HG03565 (cell line): ENCODE measurements around the gene PTPRN2.

Source experiments
- ATAC-seq: cut with Tn5 transposase; IDR thresholded peaks from one replicate; pipeline ENCODE4 v1.9.1; 2021; ENCODE audit warnings: mild to moderate bottlenecking, moderate library complexity; ENCODE audit not compliant: unreplicated experiment

The PTPRN2 gene

DNA sequence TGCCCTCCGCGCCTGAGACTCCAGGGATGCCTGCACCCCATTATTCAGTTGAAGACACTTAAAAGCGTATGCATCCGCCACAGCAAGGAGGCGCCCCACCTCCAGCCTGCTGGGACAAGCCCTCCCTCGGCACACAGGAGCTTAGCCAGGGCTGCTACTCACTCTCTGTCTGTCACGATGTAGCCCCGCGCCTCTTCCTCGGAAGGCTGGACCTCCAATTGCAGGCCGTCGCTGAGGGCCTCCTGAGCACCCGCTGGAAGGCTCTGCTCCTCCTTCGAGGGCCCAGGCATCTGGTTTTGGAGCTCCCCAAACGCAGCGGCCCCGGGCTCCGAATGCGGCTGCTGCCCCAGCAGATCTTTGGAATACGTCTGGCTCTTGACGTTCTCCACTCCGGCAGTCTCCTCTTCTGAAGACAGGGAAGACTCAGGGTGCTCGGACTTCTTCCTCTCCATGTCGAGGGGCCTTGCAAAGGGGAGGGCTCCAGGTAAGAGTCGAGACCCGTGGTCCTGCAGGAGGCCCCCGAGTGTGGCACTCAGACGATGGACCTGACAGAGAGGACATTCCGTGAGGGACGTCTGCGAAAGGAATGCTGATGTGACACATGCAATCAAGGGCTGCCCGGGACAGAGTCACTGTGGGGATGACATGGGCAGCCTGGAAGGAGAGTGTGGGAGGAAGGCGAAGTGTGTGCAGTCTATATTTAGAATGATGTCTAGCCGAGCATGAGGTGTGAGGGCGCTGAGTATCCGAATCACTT, 453.9 kb downstream of the PTPRN2 start:
- no peak for ATAC-seq

DNA sequence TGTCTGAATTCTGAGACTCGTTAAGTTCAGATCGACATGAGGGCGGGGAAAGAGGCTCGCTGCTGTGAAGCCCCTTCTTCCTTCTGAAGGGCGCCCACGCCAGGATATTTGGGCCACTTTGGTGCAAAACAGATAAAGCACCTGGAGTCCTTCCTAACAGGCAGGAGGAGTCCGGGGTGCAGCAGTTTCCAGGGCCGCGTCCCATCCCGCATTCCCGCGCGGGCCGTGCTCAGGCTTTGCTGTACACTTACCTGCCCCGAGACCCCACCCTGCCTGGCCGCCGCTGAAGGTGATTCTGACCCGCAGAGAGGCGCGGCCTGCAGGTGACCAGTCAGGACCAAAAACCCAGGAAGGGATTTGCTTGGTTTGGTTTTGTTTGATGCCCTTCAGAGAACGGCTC, 454.6 kb downstream of the PTPRN2 start:
- no peak for ATAC-seq

DNA sequence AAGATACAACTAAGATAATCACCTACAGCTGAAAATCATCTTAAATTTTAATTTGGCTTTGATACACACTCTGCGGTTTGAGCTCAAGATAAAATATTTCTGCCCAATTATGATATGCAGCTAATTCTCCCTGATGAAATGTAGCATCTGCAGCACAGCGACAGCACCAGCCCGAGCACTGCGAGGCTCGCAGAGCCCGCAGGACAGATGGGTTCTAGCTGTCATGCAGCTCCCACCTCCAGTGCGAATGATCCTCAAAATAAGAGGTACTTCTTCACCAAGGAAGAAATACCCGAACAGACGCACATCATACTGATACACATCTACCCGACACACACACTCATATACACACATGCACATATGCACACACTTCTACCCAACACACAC, 457.6 kb downstream of the PTPRN2 start:
- ATAC-seq = no peak

DNA sequence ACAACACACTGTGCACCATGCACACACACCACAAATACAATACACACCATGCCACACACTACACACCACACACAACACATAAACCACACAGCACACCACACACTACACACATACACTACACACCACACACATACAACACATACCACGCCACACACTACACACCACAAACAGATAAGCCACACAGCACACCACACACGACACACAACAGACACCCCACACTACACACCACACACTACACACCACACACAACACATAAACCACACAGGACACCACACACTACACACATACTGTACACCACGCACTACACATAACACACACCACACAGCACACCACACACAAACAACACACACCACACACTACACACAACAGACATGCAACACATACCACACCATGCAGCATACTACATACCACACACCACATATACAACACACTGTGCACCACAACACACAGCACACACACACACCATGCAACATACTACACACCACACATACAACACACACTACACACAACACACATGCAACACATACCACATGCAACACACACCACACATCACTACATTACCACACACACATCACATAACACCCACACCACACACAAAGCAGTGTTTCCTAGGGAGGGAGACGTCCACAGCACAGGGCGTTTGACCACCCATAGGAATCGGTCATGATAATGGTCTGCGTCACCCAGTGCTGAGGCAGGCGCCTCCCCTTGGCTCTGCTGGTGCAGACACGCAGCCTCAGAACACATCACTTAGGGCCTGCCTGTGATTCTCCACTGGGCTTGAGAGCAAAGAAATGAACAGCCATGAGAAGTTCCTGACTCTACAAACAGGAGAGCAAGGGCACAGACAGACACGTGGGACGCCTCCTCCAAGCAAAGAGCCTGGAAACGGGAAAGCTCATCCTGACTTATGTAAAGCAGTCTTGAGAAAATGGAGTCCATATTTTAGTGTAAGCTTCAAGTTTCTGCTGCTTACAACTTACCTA, 458.3 kb downstream of the PTPRN2 start:
- ATAC-seq = no peak

DNA sequence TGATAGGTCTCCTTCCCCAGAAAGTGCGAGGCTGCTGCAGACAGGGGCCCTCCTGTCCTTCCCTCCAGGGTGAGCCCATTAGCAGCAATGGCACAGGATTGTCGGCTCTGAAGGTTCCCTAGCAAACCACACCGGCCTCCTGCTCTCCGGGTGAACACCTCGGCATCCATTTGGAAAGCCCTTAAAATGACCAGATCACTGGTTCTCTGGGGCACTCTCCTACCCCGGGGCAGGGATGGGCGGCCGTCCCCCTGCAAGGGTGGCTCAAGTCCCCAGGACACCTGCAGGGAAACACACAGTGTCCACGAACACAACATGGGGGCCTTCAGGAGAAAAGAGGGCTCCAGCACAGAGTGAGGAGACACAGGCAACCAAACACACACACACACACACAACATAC, 459.1 kb downstream of the PTPRN2 start:
- no peak for ATAC-seq

DNA sequence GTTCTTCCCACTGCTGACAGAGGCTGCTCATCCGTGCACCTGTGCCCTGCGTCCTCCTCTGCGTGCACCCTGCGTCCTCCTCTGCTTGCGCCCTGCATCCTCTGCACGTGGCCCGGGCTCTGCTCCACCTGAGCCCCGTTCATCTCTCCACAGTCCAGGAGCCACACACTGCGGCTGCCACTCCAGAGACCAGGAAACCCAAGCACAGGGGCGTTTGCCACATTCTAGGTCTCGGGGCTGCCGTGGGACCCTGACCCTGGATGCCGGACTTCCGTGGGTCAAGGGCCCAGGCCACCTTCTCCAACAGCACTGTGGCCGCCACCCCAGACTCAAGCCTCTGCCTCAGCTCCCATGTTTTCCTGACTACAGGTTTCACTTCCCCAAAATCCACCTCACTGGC, 460.4 kb downstream of the PTPRN2 start:
- no peak for ATAC-seq

DNA sequence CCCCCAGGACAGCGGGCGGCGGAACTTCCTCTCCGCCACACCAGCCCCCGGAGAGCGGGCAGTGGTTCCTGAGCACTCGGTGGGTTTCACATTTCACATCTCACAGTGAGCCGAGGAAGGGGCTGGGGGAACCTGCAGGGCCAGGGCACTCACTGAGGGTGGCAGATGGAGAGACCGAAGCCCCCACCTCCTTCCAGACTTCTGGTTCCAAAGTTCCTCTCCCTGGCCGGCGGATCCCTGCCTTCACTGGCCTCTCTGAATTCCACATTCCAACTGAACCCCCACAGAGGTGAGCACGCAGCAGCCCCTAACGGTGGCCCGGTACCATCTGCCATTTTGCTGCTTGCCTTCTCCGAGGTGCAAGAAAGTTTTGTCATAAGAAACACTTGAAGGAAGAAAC, 461.0 kb downstream of the PTPRN2 start:
- no peak for ATAC-seq

DNA sequence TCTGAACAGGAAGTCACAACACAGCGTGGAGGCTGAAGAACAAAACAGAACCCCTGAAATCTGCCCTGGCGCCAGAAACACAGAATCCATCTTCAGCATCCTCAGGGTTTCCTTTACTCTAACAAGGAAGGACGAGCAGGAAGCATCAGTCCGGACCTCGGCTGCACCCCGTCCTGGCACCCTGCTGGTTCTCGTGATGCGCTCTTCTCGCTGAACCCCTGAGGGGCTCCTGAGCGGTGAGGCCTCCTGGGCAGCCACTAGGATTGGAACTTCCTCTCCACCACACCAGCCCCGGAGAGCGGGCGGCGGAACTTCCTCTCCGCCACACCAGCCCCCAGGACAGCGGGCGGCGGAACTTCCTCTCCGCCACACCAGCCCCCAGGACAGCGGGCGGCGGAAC, 461.9 kb downstream of the PTPRN2 start:
- ATAC-seq = no peak

DNA sequence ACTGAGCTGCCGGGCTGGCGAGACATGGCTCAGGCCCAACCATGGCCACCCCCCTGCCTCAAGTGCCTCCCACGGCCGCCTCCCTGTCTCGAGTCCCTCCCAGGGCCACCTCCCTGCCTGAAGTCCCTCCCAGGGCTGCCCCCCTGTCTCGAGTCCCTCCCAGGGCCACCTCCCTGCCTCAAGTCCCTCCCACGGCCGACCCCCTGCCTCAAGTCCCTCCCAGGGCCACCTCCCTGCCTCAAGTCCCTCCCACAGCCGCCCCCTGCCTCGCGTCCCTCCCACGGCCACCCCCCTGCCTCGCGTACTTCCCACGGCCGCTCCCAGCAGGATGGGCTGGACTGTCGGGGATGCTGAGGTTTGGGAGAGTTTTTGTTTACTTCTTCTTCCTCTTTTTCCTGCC, 462.5 kb downstream of the PTPRN2 start:
- ATAC-seq = no peak

DNA sequence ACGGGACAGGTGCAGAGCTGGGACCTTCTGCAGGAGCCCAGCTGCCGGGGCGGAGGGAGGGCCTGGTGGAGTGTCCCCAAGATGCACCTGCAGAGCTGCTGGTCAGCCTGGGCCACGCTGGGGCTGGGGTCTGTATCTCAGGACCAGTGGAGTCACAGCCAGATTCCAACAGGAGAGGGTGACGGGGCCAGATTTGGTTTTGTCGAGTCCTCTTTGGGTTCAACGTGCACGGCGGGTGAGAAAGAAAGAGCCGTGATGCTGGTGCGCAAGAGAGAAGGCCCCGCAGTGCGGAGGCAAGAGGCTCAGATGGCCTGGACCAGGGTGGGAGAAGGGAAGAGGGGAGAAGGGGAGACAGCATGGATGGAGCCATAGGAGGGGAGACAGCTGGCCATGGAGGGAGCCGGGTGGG, 462.9 kb downstream of the PTPRN2 start:
- ATAC-seq = no peak

DNA sequence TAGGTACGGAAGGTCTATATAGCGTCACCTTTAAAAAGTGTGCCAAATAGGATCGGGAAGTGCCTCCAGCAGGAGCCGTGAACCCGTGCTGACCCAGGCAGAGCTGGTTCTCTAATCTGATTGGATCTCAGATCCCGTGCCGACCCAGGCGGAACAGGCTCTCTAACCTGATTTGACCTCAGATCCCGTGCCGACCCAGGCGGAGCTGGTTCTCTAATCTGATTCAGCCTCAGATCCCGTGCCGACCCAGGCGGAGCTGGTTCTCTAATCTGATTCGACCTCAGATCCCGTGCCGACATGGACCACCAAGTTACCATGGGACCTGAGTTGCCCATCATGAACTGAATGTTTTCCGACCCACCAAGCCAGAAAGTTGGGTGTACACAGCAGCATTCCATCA, 463.9 kb downstream of the PTPRN2 start:
- ATAC-seq = no peak

DNA sequence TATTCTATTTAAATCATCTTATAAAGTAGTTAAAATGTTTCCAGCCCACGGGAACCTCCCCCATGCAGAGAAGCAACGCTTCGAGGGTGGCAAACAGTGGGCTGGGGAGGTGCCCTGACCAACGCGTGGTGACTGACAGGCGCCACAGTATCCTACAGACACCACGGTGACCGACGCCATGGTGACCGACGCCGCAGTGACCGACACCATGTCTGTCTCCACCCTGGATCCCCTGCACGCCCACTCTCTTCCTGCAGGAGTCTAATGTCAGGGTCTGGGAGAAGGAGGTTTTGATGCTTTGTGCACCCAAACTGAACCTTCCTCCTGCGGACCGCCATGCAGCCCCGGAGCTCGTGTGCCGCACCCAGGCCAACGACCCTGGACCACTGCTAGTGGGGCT, 464.4 kb downstream of the PTPRN2 start:
- ATAC-seq = no peak

DNA sequence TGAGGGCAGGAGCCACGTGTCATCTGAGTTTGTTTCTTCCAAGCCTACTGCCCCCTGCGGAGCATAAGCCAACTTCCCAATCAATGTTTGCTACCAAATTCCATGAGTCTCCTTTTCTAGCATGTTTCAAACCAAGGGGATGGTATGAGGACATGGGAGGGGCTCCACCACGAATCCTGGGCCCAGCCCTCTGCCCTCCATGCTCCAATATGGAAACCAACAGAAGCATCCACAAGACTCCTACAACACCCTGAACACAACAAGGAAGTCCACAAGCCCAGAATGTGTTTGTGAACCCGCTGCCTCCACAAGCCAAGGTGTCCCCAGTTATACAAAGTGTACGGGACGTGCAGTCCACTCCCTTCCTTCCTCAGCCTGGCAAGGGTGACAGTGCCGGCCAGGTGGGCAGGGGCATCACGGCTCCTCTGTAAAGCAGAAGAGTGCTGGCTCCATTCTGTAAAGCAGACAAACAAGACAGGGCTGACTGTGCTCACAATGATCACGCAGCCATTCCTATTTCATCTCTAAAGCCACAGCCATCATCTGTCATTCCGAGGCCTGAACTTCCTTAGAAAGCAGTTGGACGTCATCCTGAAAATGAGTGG, 466.1 kb downstream of the PTPRN2 start:
- no peak for ATAC-seq

DNA sequence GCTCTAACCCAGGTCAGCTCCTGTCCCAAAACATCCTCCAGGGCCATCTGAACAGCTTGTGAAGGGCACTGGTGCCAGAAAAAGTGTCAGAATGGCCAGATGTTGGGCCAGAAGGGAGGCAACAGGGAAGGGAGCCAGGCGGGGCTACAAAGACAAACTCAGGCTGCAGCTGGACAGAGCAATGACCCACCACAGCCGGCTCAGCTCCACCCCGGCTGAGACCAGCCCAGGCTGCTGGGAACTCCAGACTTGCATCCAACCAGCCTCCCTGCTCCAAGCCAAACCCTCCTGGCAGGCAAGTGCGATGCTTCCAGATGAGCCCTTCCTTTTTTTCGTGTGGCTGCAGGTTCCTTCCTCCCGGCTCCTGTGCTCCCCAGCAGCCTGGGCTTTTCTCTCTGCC, 466.9 kb downstream of the PTPRN2 start:
- no peak for ATAC-seq

DNA sequence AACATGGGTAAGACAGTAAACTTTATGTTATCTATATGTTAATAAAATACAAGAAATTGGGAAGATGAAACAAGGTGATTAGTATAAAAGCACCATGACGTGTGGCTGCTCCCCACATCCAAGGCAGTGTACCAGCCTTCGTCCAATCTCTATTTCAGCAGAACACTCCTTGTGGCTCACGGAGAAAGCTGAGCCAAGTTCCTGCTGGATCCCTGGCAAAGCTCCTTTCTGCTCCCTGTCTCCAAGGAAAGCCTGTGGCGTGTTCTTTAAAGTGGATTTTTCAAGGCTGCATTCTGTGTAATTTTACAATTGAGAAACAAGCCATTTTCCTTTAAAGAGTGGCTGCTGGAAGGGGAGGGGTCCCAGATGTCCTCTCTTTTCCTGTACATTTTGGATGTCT, 467.3 kb downstream of the PTPRN2 start:
- no peak for ATAC-seq

DNA sequence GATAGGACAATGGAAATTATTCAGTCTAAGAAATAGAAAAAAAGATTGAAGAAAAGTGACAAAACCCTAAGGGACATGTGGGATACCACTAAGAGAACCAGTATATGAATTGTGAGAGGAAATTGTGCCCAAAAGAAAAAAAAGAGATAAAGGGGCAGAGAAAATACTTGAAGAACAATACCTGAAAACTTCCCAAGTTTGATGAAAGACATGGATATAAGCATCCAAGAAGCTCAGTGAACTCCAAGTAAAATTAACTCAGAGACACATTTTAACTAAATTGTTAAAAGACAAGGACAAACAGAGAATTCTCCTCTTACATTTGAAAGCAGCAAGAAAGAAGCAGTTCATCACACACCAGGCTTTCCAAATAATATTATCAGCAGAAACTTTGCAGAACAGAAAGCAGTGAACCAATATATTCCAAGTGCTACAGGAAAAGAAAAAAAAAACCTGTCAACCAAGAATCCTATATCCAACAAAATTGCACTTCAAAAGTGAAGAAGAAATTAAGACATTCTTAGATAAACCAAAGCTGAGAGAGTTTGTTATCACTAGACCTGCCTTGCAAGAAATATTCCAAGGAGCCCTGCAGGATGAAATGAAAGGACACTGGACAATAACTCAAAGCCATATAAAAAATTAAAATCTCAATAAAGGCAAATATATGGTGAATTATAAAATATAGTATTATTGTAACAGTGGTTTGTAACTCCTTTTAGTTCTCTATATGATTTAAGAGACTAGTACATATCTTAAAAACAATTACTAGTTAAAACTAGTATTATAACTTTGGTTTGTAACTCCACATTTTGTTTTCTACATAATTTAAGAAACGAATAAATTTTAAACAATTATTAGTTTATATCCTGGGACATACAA, 470.0 kb downstream of the PTPRN2 start:
- ATAC-seq = no peak

DNA sequence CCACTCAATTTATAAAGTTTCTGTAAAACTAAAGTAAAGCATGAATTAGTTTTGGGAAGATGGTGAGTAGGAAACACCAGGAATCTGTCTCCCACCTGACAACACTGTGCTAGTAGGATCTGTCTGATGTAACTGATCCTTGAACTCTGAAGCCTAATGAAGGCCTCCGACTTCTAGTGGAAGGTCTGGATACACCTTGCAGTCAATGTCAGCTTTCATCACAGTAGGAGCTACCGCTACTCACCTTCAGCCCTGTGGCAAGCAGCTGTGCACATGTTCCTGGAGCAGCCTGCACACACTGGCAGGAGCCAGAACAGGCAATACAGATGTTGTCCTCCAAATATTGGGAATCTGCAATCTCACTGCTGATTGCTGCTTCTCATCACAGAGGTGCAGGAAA, 471.4 kb downstream of the PTPRN2 start:
- ATAC-seq = no peak

DNA sequence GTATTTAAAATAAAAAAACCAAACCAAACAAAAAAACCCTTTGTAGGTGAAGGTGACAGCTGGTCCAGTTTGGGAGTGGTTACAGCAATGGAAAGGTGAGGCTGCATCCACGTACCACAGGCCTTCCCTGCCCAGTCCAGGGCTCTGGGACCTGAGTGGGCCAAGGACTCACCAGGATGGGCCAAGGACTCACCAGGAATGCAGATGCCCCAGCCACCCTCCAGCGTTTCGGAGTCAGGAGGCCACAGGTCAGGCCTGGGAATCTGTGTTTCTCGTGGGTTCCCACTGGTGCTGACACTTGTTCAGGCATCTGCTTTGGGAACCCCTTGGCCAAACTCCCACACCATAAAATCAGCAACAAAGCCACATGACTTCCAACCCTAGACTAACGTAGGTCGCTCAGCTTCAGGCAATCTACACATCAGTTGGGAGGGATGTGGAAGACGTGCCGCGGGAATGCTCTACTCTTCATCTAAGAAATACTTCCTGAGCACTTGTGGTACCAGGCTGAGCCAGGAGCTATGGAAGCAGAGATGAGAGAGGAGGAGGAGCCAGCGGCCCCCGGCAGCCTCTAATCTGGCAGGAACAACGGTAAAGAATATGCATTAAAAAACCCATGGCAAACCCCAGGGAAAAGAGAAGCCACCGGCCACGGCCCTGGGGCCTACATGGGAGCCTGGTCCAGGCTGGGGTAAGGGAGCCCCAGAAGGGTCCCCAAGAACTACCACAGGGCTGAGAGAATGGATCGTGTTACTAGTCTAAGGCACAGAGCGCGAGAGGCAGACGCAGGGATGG, 473.4 kb downstream of the PTPRN2 start:
- no peak for ATAC-seq

DNA sequence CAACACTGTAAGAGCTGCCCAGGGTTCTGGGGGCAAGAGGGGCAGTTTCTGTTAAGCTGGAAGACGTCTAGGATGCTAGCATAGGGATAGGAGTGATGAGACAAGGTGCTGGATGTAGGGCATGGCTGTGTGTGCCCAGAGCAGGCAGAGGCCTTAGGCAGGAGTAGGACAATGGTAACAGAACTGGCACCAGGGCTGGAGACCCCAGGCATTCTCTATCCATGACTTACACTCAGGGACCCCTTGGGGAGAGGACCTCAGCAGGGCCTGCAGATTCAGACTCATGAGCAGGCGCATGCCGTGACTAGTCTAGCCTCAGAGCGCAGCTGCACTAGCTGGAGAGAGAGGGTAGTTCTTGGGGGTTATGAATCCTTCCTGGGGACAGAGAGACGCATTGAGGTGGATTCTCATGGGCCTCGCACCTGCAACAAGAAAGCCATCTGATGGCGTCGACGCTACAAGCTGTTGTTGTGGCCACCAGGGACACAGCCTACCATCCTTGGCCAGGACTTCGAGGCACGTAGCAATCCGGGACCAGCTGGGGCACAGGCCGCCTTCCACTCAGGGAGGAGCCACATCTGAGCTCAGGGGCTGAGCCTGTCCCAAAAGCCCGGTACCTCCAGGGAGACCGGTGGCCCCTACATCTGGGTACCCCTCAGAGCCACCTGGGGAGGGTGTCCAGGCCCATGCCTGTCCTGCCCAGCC, 474.1 kb downstream of the PTPRN2 start:
- ATAC-seq = no peak
